CD4-positive, alpha-beta T cell treated with Interleukin-21 for 1 hour (primary cell): Measurements from ENCODE around the gene SRMS.
"Not testable (repeated sequence)": the region's sequence is repeated elsewhere in the genome, so short reads cannot be mapped to it uniquely, and the experiment has no call there.

Experiments used
- DNase-seq: peaks from one replicate; pipeline ENCODE4 v3.0.0-alpha.2; 2020

SRMS gene

DNA sequence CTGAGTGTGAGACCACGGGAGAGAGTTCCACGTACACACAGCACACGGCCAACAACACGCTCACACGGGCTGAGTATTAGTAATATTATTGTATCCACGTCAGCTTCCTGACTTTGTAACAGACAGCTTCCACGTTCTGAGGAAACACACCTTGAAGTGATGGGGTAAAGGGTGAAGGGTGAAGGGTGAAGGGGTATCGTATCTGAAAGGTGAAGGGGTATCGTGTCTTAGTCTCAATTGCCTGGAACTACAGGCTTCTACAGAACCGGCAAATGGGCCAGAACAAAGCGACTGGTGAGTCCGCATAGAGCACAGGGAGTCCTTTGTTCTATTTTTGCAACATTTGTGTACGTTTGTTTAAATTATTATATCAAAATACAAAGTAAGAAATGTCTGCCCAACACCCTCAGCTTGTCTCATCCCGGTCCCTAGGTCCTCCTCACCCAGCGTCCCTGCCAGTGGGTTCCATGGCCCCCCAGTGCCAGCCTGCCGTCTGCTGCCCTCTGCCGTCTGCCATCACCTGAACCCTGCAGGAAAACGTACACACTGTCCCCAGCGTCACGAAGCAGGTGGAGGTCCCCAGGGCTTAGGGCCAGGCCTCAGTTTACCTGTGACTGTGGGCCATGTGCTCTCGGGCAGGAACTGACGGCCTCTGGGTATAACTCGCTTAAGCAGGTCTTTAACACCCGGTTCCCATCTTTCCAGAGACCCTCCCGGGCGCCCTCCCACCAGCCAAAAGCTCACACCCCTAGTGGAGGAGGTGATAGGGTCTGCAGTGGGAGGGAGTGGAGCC, 30.9 kb upstream of the SRMS start:
- DNase-seq, result no peak

DNA sequence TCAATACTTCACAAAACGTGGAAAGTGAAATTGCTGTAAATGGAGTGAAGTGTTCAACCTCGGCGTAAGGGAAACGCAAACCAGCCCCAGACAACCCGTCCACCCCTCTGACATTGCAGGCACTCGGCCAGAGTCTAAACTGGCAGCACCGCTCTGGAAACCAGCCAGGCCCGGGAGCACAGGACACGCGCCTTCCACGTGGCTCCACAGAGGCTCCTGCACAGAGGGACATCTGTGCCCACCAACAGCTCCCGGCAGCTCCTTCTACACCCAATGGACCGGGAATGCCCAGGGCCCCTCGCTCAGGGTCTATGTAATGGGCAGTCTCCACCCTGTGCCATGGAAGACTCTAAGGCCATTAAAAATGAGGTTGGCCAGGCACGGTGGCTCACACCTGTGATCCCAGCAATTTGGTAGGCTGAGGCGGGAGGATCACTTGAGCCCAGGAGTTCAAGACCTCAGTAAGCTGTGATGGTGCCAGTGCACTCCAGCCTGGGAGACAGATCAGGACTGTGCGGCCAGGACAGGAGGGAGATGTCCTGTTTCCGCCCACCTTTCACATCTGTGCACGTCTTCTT, 29.9 kb upstream of the SRMS start:
- no peak for DNase-seq

GRCh38 chr20:63576311-63576710, 28.8 kb upstream of the SRMS start:
- no peak for DNase-seq

- DNase-seq, result no peak
Observed at GRCh38 chr20:63574829-63575743, 27.5 kb upstream of the SRMS start.

- DNase-seq, result peak; percentile 85
Observed at GRCh38 chr20:63574156-63574828, 26.7 kb upstream of the SRMS start, which contains the start of gene HELZ2. HELZ2 (minus strand) TSS chr20:63574239; CDS start chr20:63572385, 1,854 bp downstream.

GRCh38 chr20:63573647-63574131, 26.1 kb upstream of the SRMS start:
- no peak for DNase-seq

GRCh38 chr20:63572788-63573646, 25.5 kb upstream of the SRMS start:
- no peak for DNase-seq

DNA sequence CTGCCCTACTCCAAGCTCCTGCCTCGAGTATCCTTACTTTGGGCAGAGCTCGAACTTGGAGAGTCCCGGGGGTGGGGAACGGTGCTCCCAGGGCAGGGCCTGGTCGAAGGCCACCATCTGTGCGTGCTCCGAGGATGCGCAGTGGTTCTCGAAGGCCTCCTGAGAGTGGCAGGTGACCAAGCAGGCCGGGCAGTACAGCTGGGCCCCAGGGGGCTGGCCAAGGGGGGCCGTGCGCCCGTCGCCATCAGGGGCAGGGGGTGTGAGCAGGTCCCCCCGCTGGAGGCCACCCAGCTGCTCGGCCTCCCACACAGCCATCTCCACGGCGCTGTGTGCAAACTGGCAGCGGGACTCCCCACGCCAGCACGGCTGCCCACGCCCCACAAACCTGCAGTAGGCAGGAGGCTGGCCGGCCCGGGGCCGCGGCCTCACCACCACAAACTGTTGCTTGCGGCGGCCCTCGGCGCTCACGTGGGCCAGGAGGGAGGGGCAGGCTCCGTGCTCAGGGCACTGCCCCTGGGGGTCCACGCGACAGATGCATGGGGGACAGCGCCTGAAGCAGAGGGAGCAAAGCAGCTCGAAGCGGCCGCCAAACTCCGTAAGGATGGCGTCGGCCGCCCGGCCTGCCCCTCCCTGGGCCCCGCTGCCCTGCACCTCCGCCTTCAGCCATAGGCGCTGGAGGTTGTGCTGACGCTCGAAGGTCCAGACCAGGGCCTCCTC, 24.7 kb upstream of the SRMS start:
- no peak for DNase-seq

DNA sequence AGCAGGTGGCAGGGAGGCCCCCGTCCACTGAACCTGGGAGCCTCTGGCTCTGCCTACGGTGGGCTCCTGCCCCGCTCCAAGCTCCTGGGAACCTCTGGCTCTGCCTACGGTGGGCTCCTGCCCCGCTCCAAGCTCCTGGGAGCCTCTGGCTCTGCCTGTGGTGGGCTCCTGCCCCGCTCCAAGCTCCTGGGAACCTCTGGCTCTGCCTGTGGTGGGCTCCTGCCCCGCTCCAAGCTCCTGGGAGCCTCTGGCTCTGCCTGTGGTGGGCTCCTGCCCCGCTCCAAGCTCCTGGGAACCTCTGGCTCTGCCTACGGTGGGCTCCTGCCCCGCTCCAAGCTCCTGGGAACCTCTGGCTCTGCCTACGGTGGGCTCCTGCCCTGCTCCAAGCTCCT, 23.5 kb upstream of the SRMS start:
- not testable (repeated sequence) for DNase-seq

- DNase-seq, result no peak
Observed at GRCh38 chr20:63570281-63571086, 22.9 kb upstream of the SRMS start.

DNA sequence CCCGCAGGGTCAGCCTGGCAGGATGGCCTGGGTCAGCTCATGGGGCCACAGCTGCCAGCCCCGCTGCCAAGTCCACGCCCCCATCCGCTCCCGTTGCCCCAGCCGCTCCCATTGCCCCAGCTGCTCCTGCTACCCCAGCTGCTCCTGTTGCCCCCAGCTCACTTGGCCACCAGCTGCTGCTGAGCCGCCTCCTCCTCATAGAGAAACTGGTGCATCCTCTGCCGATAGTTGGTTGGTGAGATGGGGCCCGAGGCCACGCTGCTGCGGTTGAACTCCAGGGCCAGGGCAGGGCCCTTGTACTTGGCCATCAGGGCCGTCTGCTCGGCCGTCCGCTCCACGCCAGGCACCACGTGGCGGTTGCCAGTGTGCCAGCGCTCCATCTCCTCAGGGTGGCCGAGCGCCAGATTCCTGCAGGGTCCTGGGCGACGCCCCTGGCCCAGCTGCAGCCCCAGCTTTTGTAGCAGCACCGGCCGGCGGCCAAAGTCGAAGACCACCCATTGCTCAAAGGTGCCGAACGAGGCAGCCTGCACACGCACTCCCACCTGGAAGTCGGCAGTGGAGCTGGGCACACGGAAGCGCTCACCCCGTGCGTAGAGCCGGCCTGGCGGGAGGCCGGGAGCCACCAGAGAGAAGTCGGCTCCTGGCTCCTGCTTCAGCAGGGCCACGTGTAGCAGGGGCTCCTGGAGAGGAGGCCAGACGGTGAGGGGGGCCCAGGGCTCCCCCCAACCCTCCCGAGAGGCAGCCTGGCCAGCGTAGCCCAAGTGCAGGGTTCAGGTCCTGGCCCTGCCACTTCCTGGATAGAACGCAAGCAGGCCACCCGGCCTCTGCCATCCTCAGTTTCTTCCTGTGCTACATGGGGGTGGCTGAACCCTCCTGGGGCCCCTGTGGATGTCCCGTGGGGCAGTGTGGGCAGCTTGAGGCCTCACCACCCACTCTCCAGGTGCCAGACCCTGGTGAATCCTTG, 21.7 kb upstream of the SRMS start:
- no peak for DNase-seq

- DNase-seq, result peak; percentile 21
Observed at GRCh38 chr20:63568170-63568981, 20.8 kb upstream of the SRMS start.

GRCh38 chr20:63567386-63568169, 20.0 kb upstream of the SRMS start:
- DNase-seq, result peak; percentile 73

DNA sequence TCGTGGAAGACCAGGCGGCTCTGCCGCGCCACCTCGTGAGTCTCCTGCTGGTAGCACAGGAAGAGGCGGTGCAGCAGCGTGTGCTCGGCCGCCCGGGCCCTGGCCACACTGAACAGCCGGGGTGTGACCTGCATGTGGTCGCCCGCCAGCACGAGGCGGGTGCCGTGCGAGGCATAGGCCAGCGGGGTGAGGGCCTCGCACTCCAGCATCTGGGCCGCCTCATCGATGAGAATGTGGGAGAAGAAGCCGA, 19.5 kb upstream of the SRMS start:
- peak; percentile 40 for DNase-seq

GRCh38 chr20:63566395-63567135, 19.0 kb upstream of the SRMS start:
- no peak for DNase-seq

DNA sequence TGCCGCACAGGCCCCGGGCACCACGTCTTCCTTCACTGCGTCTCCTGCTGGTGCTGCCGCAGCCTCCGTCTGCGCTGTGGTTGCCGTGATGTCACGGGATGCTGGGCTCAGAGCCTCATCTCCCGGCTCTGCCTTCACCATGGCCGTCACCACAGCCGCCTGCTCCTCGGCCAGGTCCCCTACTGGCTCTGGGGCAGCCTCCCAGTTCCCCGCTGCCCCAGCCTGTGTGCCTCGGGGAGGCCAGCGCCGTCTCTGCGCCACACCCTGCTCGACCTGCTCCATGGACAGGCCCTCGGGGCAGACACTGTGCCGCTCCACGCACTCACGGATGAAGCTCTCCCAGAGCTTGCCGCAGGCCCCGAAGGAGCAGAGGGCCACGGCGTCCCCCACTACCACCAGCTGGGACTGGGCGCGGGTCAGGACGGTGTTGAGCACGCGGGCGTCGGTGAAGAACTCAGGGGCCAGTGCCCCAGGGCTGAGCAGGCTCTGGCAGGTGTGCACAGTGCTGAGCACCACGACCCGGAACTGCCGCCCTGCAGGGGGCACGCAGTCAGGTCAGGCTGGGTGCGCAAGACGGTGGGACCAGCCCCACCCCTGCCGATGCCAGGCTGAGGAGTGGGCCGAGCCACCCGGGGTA, 18.3 kb upstream of the SRMS start:
- DNase-seq, result no peak
